GM12878 (cell line): Measurements from ENCODE around the gene BICC1. TPM values are rescaled to one million over a fixed set of nuclear protein-coding genes. Genes with fewer than 3 reads are reported as not detected.

ENCODE experiments used
- ATAC-seq: fragments of 200-7000 bp; cut with Tn5 transposase; 3 replicates; pipeline ENCODE4 v1.9.1; 2020; ENCODE audit warnings: mild to moderate bottlenecking, moderate library complexity
- BruUV-seq: library from RNA; stranded (reverse); fragments of 400-500 nt; replicated peaks from 2 replicates; lab custom pipeline; 2021; lab: Mats Ljungman, UMichigan
- CTCF ChIA-PET: fragments of 300-600 bp; sonication (Branson Sonifier 250); formaldehyde crosslinking; extraction: SDS; loops from one replicate; lab custom pipeline; 2021; ENCODE audit warnings: inconsistent platforms; lab: Yijun Ruan, JAX
- POLR2A ChIA-PET: fragments of 350-600 bp; formaldehyde crosslinking; extraction: SDS; loops from one replicate; lab custom pipeline; 2021; ENCODE audit warnings: inconsistent platforms; lab: Charles Lee
- RAD21 ChIA-PET: fragments of 300-600 bp; sonication (Branson Sonifier 250); formaldehyde crosslinking; loops from one replicate; lab custom pipeline; 2023; ENCODE audit warnings: antibody characterized with exemption; ENCODE audit not compliant: unreplicated experiment; lab: Charles Lee
- SMC1A ChIA-PET: fragments of 300-600 bp; sonication (Branson Sonifier 250); formaldehyde crosslinking; loops from one replicate; lab custom pipeline; 2023; ENCODE audit not compliant: unreplicated experiment, uncharacterized antibody; lab: Charles Lee
- DNase-seq: peaks from one replicate; pipeline ENCODE4 v3.0.0-alpha.2; 2011; ENCODE audit warnings: low read depth, low spot score
- FAIRE-seq: peaks from 3 replicates; lab custom pipeline; 2011; peaks lifted over from hg19 to GRCh38; lab: Jason Lieb, UNC
- H2AFZ ChIP-seq: 2 replicates; pipeline ENCODE4 v1.6.0; 2011; ENCODE audit warnings: low read depth, low read length, control low read depth; ENCODE audit not compliant: control insufficient read depth
- H3K27ac ChIP-seq: 2 replicates; pipeline ENCODE4 v1.5.1; 2011; ENCODE audit warnings: control low read depth; ENCODE audit not compliant: control insufficient read depth, insufficient read depth
- H3K27me3 ChIP-seq, 2 experiments: replicated peaks in 1 of 2; 2 replicates each; pipeline versions ENCODE4 v1.6.0 to v1.6.1; 2011; ENCODE audit warnings: low read length in 1 of 2; ENCODE audit not compliant: control insufficient read depth in 2 of 2, insufficient read depth in 2 of 2
- H3K36me3 ChIP-seq, 2 experiments: 2 replicates each; pipeline ENCODE4 v1.5.1; 2011; ENCODE audit warnings: low read length in 1 of 2; ENCODE audit not compliant: control insufficient read depth in 2 of 2, insufficient read depth in 2 of 2
- H3K4me1 ChIP-seq: 2 replicates; pipeline ENCODE4 v1.6.1; 2011; ENCODE audit warnings: mild to moderate bottlenecking, low read length, moderate library complexity, mixed read lengths; ENCODE audit not compliant: control insufficient read depth, insufficient read depth
- H3K4me2 ChIP-seq: 2 replicates; pipeline ENCODE4 v1.6.0; 2011; ENCODE audit warnings: control low read depth; ENCODE audit not compliant: control insufficient read depth, insufficient read depth
- H3K4me3 ChIP-seq: fragments of 200-600 bp; sonication (generic); 2 replicates; pipeline ENCODE4 v1.5.1; 2016
- H3K79me2 ChIP-seq: 2 replicates; pipeline ENCODE4 v1.6.0; 2011; ENCODE audit warnings: low read length; ENCODE audit not compliant: control insufficient read depth, insufficient read depth
- H3K9ac ChIP-seq: 2 replicates; pipeline ENCODE4 v1.8.0; 2011; ENCODE audit warnings: low read length, control low read depth, mixed read lengths; ENCODE audit not compliant: control insufficient read depth, insufficient read depth
- H3K9me3 ChIP-seq: replicated peaks from 3 replicates; pipeline ENCODE4 v1.5.1; 2011; ENCODE audit warnings: mild to moderate bottlenecking, low read length; ENCODE audit not compliant: control insufficient read depth, insufficient read depth
- H4K20me1 ChIP-seq: 2 replicates; pipeline ENCODE4 v1.6.0; 2011; ENCODE audit not compliant: control insufficient read depth, insufficient read depth
- CBX3 ChIP-seq: fragments of 200-600 bp; sonication (generic); IDR thresholded peaks from 2 replicates; pipeline ENCODE4 v1.6.1; 2016; ENCODE audit warnings: low read depth, borderline replicate concordance
- CREM ChIP-seq: IDR thresholded peaks from 2 replicates; pipeline ENCODE4 v1.6.1; 2014; ENCODE audit warnings: antibody characterized with exemption, low read depth
- EGR1 ChIP-seq, 2 experiments: IDR thresholded peaks; 1 replicate in 1 of 2; 2 replicates in 1 of 2; pipeline ENCODE4 v1.6.1; 2011 to 2012; ENCODE audit warnings: low read depth in 2 of 2, low read length in 2 of 2, borderline replicate concordance in 1 of 2, mild to moderate bottlenecking in 1 of 2, moderate library complexity in 1 of 2
- HCFC1 ChIP-seq: fragments of 150-350 bp; IDR thresholded peaks from 2 replicates; pipeline ENCODE4 v1.6.1; 2014; ENCODE audit warnings: low read length
- LARP7 ChIP-seq: fragments of 450-650 bp; IDR thresholded peaks from 2 replicates; pipeline ENCODE4 v1.6.1; 2017; ENCODE audit warnings: mild to moderate bottlenecking
- MEF2A ChIP-seq: IDR thresholded peaks from 2 replicates; pipeline ENCODE4 v1.6.1; 2011; ENCODE audit warnings: low read depth, mild to moderate bottlenecking, low read length, moderate library complexity; ENCODE audit not compliant: insufficient read depth
- MYC ChIP-seq: IDR thresholded peaks from 2 replicates; pipeline ENCODE4 v1.6.1; 2011; ENCODE audit warnings: mild to moderate bottlenecking, low read length, moderate library complexity, inconsistent platforms; ENCODE audit not compliant: insufficient read depth, insufficient replicate concordance, insufficient read length, severe bottlenecking
- PAX8 ChIP-seq: fragments of 450-650 bp; IDR thresholded peaks from 2 replicates; pipeline ENCODE4 v1.6.1; 2017; ENCODE audit warnings: mild to moderate bottlenecking, moderate library complexity
- SIX5 ChIP-seq: IDR thresholded peaks from 2 replicates; pipeline ENCODE4 v1.6.1; 2011; ENCODE audit warnings: mild to moderate bottlenecking, low read depth, low read length, moderate library complexity; ENCODE audit not compliant: severe bottlenecking
- SREBF1 ChIP-seq: IDR thresholded peaks from 2 replicates; pipeline ENCODE4 v1.6.1; 2012; ENCODE audit warnings: mild to moderate bottlenecking, low read length
- TCF7 ChIP-seq: IDR thresholded peaks from 2 replicates; pipeline ENCODE4 v1.6.1; 2014; ENCODE audit warnings: antibody characterized with exemption, borderline replicate concordance
- ZNF207 ChIP-seq: fragments of 450-650 bp; IDR thresholded peaks from 2 replicates; pipeline ENCODE4 v1.6.1; 2014; ENCODE audit warnings: antibody characterized with exemption, mild to moderate bottlenecking, borderline replicate concordance
- WGBS: methylation state at CpG from one replicate; pipeline ENCODE4 v1.1.6; 2016; ENCODE audit warnings: low lambda C conversion rate; ENCODE audit not compliant: insufficient replicate concordance, insufficient coverage; ENCODE audit errors: missing lambda C conversion rate; 5-methylcytosine and 5-hydroxymethylcytosine counted together
- in situ Hi-C: fragments of 300-500 bp; cut with MboI; formaldehyde crosslinking; loops from 9 replicates; pipeline ENCODE4 v1.14.3; 2018; ENCODE audit warnings: mixed read lengths
- intact Hi-C: fragments of 100-400 bp; cut with micrococcal nuclease; formaldehyde crosslinking; loops from one replicate; pipeline ENCODE4 v1.14.2; 2022; ENCODE audit not compliant: unreplicated experiment
- polyA plus RNA-seq, 11 experiments: library from polyadenylated mRNA; depleted of rRNA in 4 of 11; unstranded in 6 of 11; stranded (reverse) in 5 of 11; fragments of >200 nt; fragmentation: Nextera tagmentation in 4 of 11; fragmentation: Illumina TruSeq in 1 of 11; extraction: Ambion mirVana in 4 of 11; extraction: Trizol in 1 of 11; gene quantifications; 1 replicate in 1 of 11; 2 replicates in 10 of 11; pipeline versions ENCODE4 v1.2.1 to v1.2.3, GENCODE V29; 2011 to 2016; ENCODE audit warnings: inconsistent platforms in 2 of 11, missing spikeins in 2 of 11, low read depth in 1 of 11
- total RNA-seq, 4 experiments: library from RNA; depleted of rRNA in 3 of 4; stranded (reverse); fragments of >200 nt in 3 of 4; fragmentation: Illumina TruSeq in 1 of 4; extraction: Trizol in 1 of 4; gene quantifications; 2 replicates each; pipeline versions ENCODE4 v1.2.1 to v1.2.3, GENCODE V29; 2013 to 2021

BICC1 gene
- total and polyA plus RNA-seq, 10 of the 15 experiments (the other 5 are each of a cell fraction or from before 2014, with no cell fraction given): 0.01 to 0.10 (median 0.04) TPM; not detected in 5

GRCh38 chr10:58578366-58578765, 65.7 kb downstream of the BICC1 start:
- H3K9ac ChIP-seq: no peak overlapping the region
- DNase-seq: no peak
- 43% methylated on average over 8 of the region's 8 CpGs for WGBS
- TF ChIP-seq EGR1 (IDR thresholded peaks at IDR 0.05; ENCODE audit: borderline replicate concordance in 1 of 2, low read depth in 2 of 2, low read length in 2 of 2) (no peak), PAX8 (no peak), CREM (no peak), HCFC1 (no peak), LARP7 (no peak), CBX3 (no peak), SREBF1 (no peak), MEF2A (no peak), SIX5 (no peak)
- intact Hi-C loops (no loop called here), in situ Hi-C loops (no loop called here)
- H3K27ac ChIP-seq: no peak overlapping the region
- H3K27me3 ChIP-seq: no peaks in the 10 kb centered on the region
- H3K4me2 ChIP-seq: no peak overlapping the region
- no peak for FAIRE-seq
- H2AFZ ChIP-seq: no peak overlapping the region
- ChIA-PET CTCF (no interaction called here), SMC1A (interaction anchor here (0.6 kb wide), 1 partner anchor 34 kb away, joined by 4 read pairs; no protein-coding TSS in a partner anchor), POLR2A (no interaction called here), RAD21 (no interaction called here)
- ATAC-seq: no peak
- no peaks in the 10 kb centered on the region for H3K36me3 ChIP-seq
- no peaks in the 10 kb centered on the region for H3K9me3 ChIP-seq
- no peaks in the 10 kb centered on the region for H3K79me2 ChIP-seq
- H3K4me1 ChIP-seq: no peaks in the 10 kb centered on the region
- no peaks in the 10 kb centered on the region for H4K20me1 ChIP-seq
- BruUV-seq: no TSS peak
- H3K4me3 ChIP-seq: no peak overlapping the region

- H3K4me3 ChIP-seq: no peak overlapping the region
- H4K20me1 ChIP-seq: no peaks in the 10 kb centered on the region
- intact Hi-C loops (no loop called here), in situ Hi-C loops (no loop called here)
- no peak for FAIRE-seq
- no peaks in the 10 kb centered on the region for H3K27me3 ChIP-seq
- SMC1A ChIA-PET: no interaction called here
- no peak for DNase-seq
- H3K9ac ChIP-seq: no peak overlapping the region
- POLR2A ChIA-PET: no interaction called here
- H3K36me3 ChIP-seq: no peaks in the 10 kb centered on the region
- H3K4me1 ChIP-seq: no peaks in the 10 kb centered on the region
- 59% methylated on average over 11 of the region's 11 CpGs for WGBS
- CTCF ChIA-PET: no interaction called here
- RAD21 ChIA-PET: no interaction called here
- no peak overlapping the region for H3K27ac ChIP-seq
- no peak overlapping the region for H2AFZ ChIP-seq
- no peaks in the 10 kb centered on the region for H3K9me3 ChIP-seq
- ATAC-seq: no peak
- no peak overlapping the region for H3K4me2 ChIP-seq
- no peaks in the 10 kb centered on the region for H3K79me2 ChIP-seq
- TF ChIP-seq TCF7 (no peak), MYC (no peak), ZNF207 (no peak)
- no TSS peak for BruUV-seq
Measured at GRCh38 chr10:58579011-58579655, 66.5 kb downstream of the BICC1 start.
